ELR (cell line): ENCODE data around the gene DIDO1.

Experiments used
- DNase-seq: peaks from one replicate; pipeline ENCODE4 v3.0.0-alpha.2; 2015; ENCODE audit warnings: low read depth

The DIDO1 gene

DNA sequence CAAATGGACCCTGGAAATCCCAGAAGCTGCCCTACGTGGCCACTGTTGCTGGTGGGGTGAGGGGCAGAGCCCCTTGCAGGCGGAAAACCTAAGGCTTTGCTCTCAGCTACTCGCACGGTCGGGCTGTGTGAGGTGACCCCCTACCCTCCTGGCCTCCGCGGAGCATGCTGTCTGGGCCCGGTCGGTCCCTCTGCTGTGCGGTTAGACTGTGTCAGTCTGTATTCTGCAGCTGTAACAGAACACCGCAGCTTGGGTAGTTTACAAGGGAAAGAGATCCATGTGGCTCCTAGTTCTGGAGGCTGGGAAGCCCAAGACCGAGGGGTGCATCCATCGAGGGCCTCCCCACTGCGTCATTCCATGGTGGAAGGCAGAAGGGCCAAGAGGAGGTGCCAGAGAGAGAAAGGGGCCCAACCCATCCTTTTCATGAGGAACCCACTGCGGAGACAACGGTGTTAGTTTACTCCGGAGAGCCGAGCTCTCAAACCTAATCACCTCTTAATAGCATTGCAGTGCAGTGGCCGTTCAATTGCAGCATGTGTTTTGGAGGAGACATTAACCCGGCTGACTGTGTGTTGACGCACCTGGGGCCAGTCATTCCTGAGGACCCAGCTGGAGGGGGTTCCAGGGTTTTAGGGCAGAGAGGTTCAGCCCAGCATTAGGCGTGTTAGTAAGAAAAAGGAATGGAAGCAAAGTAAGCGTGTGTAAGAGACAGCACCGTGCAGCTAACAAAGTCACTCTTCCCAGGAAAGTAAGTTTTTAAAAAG lies 91.2 kb downstream of the DIDO1 start:
- DNase-seq, result no peak

- no peak for DNase-seq
These were observed 93.3 kb downstream of the DIDO1 start for GRCh38 chr20:62832951-62833391.

- no peak for DNase-seq
These were observed 93.9 kb downstream of the DIDO1 start for GRCh38 chr20:62832212-62832922.

DNA sequence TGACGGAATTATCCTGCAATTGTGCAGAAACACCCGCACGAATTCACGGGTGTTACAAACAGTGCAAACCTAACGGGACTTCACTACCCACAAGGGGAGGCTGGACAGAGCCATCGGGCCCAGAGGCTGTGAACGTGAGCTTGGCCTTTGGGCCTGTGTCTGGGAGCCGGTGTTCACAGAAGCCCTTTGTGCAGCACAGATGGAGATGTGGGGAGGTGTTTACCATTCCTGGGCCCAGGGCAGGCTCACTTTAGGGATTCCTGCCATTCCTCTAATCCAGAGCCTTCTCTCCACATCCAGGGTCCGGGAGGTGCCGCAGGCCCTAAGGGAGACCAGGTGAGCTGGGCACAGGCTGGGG lies 94.5 kb downstream of the DIDO1 start:
- no peak for DNase-seq

GRCh38 chr20:62831361-62831788 lies 94.9 kb downstream of the DIDO1 start:
- DNase-seq, result no peak

GRCh38 chr20:62830821-62831220 lies 95.5 kb downstream of the DIDO1 start:
- DNase-seq, result no peak

DNA sequence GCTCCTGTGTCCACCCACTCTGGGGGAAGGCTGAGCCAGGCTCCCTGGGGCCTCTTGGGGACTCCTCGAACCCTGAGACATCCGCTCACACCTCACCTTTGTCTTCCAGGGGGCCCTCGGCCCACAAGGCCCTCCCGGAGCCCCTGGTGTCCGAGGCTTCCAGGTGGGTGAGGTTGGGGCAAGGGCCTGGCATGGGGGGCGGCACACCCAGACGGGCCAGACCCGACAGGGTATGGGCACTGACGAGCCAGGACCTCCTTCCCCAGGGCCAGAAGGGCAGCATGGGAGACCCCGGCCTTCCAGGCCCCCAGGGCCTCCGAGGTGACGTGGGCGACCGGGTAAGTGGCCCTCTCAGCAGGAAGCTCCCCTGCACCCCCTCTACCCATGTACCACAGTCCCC lies 96.1 kb downstream of the DIDO1 start:
- DNase-seq, result no peak

GRCh38 chr20:62829231-62830230 lies 96.8 kb downstream of the DIDO1 start:
- no peak for DNase-seq

GRCh38 chr20:62828511-62829230 lies 97.6 kb downstream of the DIDO1 start:
- DNase-seq, result no peak

- no peak for DNase-seq
These were observed 98.3 kb downstream of the DIDO1 start for GRCh38 chr20:62828051-62828450.
